IgD-negative memory B cell (primary cell): ENCODE data around the gene CNPPD1. TPM values are rescaled to one million over a fixed set of nuclear protein-coding genes. Genes with fewer than 3 reads are reported as not detected.

Experiments used
- H3K27ac Mint-ChIP-seq, 3 donors: one replicate each; pipeline ENCODE4 v1.8.0; 2020 to 2022; ENCODE audit warnings: mild to moderate bottlenecking in 3 of 3, mixed read lengths in 3 of 3, moderate library complexity in 1 of 3
- H3K27me3 Mint-ChIP-seq: one replicate; pipeline ENCODE4 v1.8.0; 2021; ENCODE audit warnings: mixed read lengths
- H3K36me3 Mint-ChIP-seq: one replicate; pipeline ENCODE4 v1.8.0; 2020; ENCODE audit warnings: mild to moderate bottlenecking, mixed read lengths
- H3K4me1 Mint-ChIP-seq, 3 donors: one replicate each; pipeline ENCODE4 v1.8.0; 2020 to 2022; ENCODE audit warnings: mixed read lengths in 3 of 3, mild to moderate bottlenecking in 1 of 3
- H3K4me3 Mint-ChIP-seq, 4 donors: one replicate each; pipeline ENCODE4 v1.8.0; 2020 to 2022; ENCODE audit warnings: mild to moderate bottlenecking in 4 of 4, mixed read lengths in 4 of 4, moderate library complexity in 3 of 4
- H3K9me3 Mint-ChIP-seq, 3 donors: one replicate each; pipeline ENCODE4 v1.8.0; 2020 to 2021; ENCODE audit warnings: mixed read lengths in 3 of 3, mild to moderate bottlenecking in 1 of 3
- polyA plus RNA-seq: library from polyadenylated mRNA; unstranded; fragments of 300-500 nt; fragmentation: Illumina TruSeq; gene quantifications from one replicate; pipeline ENCODE4 v1.2.3, GENCODE V29; 2021

The CNPPD1 gene
- polyA plus RNA-seq = 151 TPM

- Mint-ChIP-seq H3K9me3 (no peaks in the 10 kb centered on the region), H3K4me3 (peak within 1 kb of the TSS; percentile 95 to 98 (median 97)), H3K36me3 (peaks cover 2% of the 10 kb centered on the region), H3K4me1 (peaks cover 15 to 31% (median 29%) of the 10 kb centered on the region in 3 donors), H3K27me3 (no peaks in the 10 kb centered on the region), H3K27ac (peak within 1 kb of the TSS; percentile 97 to 100 (median 100))
Observed at GRCh38 chr2:219176818-219177551, at the start of gene CNPPD1. CNPPD1 (minus strand) TSS chr2:219176925; CDS start chr2:219176828, 97 bp downstream.

GRCh38 chr2:219225350-219225749, 48.6 kb upstream of the CNPPD1 start:
- Mint-ChIP-seq H3K36me3 (peaks cover 3% of the 10 kb centered on the region), H3K9me3 (no peaks in the 10 kb centered on the region), H3K27me3 (no peaks in the 10 kb centered on the region), H3K4me3 (peak overlapping the region in 1 of 4 donors; percentile 85), H3K4me1 (peaks cover 11 to 21% (median 15%) of the 10 kb centered on the region in 3 donors), H3K27ac (peak overlapping the region in 1 of 3 donors; percentile 76)

GRCh38 chr2:219223831-219224610, 47.3 kb upstream of the CNPPD1 start:
- Mint-ChIP-seq H3K27me3 (no peaks in the 10 kb centered on the region), H3K36me3 (no peaks in the 10 kb centered on the region), H3K27ac (peak overlapping the region in 1 of 3 donors; percentile 73), H3K9me3 (no peaks in the 10 kb centered on the region), H3K4me3 (peak overlapping the region in 2 of 4 donors; percentile 17 to 85), H3K4me1 (peaks cover 7 to 16% (median 13%) of the 10 kb centered on the region in 3 donors)

- Mint-ChIP-seq H3K9me3 (no peaks in the 10 kb centered on the region), H3K4me1 (peaks cover 9 to 20% (median 14%) of the 10 kb centered on the region in 3 donors), H3K4me3 (no peak overlapping the region), H3K36me3 (no peaks in the 10 kb centered on the region), H3K27me3 (no peaks in the 10 kb centered on the region), H3K27ac (no peak overlapping the region)
Observed at GRCh38 chr2:219221957-219222518, 45.3 kb upstream of the CNPPD1 start.

- H3K9me3 Mint-ChIP-seq = no peaks in the 10 kb centered on the region
- H3K27ac Mint-ChIP-seq = no peak overlapping the region
- H3K4me1 Mint-ChIP-seq = peaks cover 13 to 15% (median 15%) of the 10 kb centered on the region in 3 donors
- no peaks in the 10 kb centered on the region for H3K27me3 Mint-ChIP-seq
- H3K36me3 Mint-ChIP-seq = no peaks in the 10 kb centered on the region
- peak overlapping the region in 1 of 4 donors; percentile 52 for H3K4me3 Mint-ChIP-seq
Observed at GRCh38 chr2:219220652-219221402, 44.1 kb upstream of the CNPPD1 start.

GRCh38 chr2:219219784-219220532, 43.2 kb upstream of the CNPPD1 start:
- Mint-ChIP-seq H3K9me3 (no peaks in the 10 kb centered on the region), H3K27ac (no peak overlapping the region), H3K27me3 (no peaks in the 10 kb centered on the region), H3K36me3 (no peaks in the 10 kb centered on the region), H3K4me1 (peaks cover 13 to 15% (median 14%) of the 10 kb centered on the region in 3 donors), H3K4me3 (peak overlapping the region in 2 of 4 donors; percentile 52 to 88)

- no peaks in the 10 kb centered on the region for H3K9me3 Mint-ChIP-seq
- peaks cover 11 to 15% (median 13%) of the 10 kb centered on the region in 3 donors for H3K4me1 Mint-ChIP-seq
- no peaks in the 10 kb centered on the region for H3K27me3 Mint-ChIP-seq
- no peaks in the 10 kb centered on the region for H3K36me3 Mint-ChIP-seq
- peak within 1 kb of the TSS; percentile 82 to 97 (median 94) for H3K4me3 Mint-ChIP-seq
- H3K27ac Mint-ChIP-seq = peak within 1 kb of the TSS; percentile 90 to 97 (median 92)
Observed at GRCh38 chr2:219218732-219219701, 42.3 kb upstream of the CNPPD1 start, which contains the start of gene ABCB6. ABCB6 (minus strand) TSS chr2:219218958; CDS start chr2:219218673, 285 bp downstream.

GRCh38 chr2:219218217-219218731, 41.5 kb upstream of the CNPPD1 start:
- Mint-ChIP-seq H3K9me3 (no peaks in the 10 kb centered on the region), H3K27me3 (no peaks in the 10 kb centered on the region), H3K4me1 (peaks cover 11 to 15% (median 13%) of the 10 kb centered on the region in 3 donors), H3K27ac (peak overlapping the region; percentile 90 to 97 (median 92)), H3K4me3 (peak overlapping the region; percentile 82 to 97 (median 94)), H3K36me3 (no peaks in the 10 kb centered on the region)

- H3K27me3 Mint-ChIP-seq = no peaks in the 10 kb centered on the region
- peak overlapping the region; percentile 47 to 63 (median 55) for H3K4me3 Mint-ChIP-seq
- no peaks in the 10 kb centered on the region for H3K9me3 Mint-ChIP-seq
- peaks cover 11 to 16% (median 15%) of the 10 kb centered on the region in 3 donors for H3K4me1 Mint-ChIP-seq
- H3K27ac Mint-ChIP-seq = peak overlapping the region in 2 of 3 donors; percentile 67 to 78
- H3K36me3 Mint-ChIP-seq = no peaks in the 10 kb centered on the region
Observed at GRCh38 chr2:219216535-219216915, 39.8 kb upstream of the CNPPD1 start.

GRCh38 chr2:219215871-219216534, 39.3 kb upstream of the CNPPD1 start:
- H3K36me3 Mint-ChIP-seq = no peaks in the 10 kb centered on the region
- H3K27ac Mint-ChIP-seq = peak overlapping the region in 2 of 3 donors; percentile 67 to 78
- no peaks in the 10 kb centered on the region for H3K9me3 Mint-ChIP-seq
- peaks cover 11 to 21% (median 19%) of the 10 kb centered on the region in 3 donors for H3K4me1 Mint-ChIP-seq
- no peaks in the 10 kb centered on the region for H3K27me3 Mint-ChIP-seq
- H3K4me3 Mint-ChIP-seq = peak overlapping the region in 1 of 4 donors; percentile 60

GRCh38 chr2:219214786-219215185, 38.1 kb upstream of the CNPPD1 start:
- H3K9me3 Mint-ChIP-seq = no peaks in the 10 kb centered on the region
- peak overlapping the region in 1 of 4 donors; percentile 2 for H3K4me3 Mint-ChIP-seq
- no peak overlapping the region for H3K27ac Mint-ChIP-seq
- peaks cover 11 to 22% (median 21%) of the 10 kb centered on the region in 3 donors for H3K4me1 Mint-ChIP-seq
- H3K27me3 Mint-ChIP-seq = no peaks in the 10 kb centered on the region
- H3K36me3 Mint-ChIP-seq = no peaks in the 10 kb centered on the region

GRCh38 chr2:219214141-219214540, 37.4 kb upstream of the CNPPD1 start:
- H3K27me3 Mint-ChIP-seq = no peaks in the 10 kb centered on the region
- H3K27ac Mint-ChIP-seq = peak overlapping the region in 1 of 3 donors; percentile 76
- H3K36me3 Mint-ChIP-seq = no peaks in the 10 kb centered on the region
- H3K4me1 Mint-ChIP-seq = peaks cover 10 to 22% (median 19%) of the 10 kb centered on the region in 3 donors
- no peaks in the 10 kb centered on the region for H3K9me3 Mint-ChIP-seq
- H3K4me3 Mint-ChIP-seq = peak overlapping the region in 1 of 4 donors; percentile 24
